CD4-positive, alpha-beta T cell treated with Interleukin-6 for 4 hours (primary cell): ENCODE measurements around the gene NAP1L4.
A peak's percentile ranks its signal among the peaks of the same experiment; 100 is the strongest.

Source experiments
- DNase-seq: peaks from one replicate; pipeline ENCODE4 v3.0.0-alpha.2; 2020; ENCODE audit warnings: mixed read lengths

NAP1L4 gene

DNA sequence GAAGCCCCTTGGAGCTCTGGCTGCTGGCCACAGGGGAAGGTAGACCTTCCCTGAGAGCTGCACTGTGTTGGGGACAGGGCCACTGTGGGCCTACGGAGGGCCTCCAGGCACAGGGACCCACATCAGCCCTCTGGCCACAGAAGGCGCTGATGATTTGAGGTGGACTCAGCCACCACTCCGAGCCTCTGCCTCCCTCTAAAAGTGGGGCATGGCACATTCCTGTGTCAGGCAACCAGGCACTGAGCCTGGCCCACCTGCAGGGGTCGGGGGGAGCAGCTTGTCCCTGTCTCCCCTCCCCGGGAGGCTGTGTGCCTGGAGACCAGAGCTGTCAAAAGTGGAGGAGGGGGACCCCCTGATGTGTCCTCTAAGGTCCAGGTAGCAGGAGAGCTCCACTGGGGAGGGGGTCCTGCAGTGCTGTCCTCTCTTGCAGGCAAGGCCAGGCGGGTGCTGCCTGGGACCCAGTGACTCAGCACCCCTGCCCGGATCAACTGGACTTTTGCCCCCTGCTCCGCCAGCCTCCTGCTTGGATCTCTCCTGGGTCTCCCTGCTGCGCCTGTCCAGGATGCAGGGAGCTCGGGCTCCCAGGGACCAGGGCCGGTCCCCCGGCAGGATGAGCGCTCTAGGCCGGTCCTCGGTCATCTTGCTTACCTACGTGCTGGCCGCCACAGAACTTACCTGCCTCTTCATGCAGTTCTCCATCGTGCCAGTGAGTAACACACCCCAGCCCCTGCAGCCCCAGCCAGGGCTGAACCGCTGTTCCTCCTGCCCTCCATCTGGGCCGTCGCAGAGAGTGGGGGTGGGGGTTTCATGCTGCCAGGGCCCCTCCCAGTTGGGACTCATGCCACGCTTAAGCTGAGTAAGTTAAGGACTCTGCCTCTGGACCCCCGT, 89.1 kb downstream of the NAP1L4 start:
- DNase-seq, result no peak

DNA sequence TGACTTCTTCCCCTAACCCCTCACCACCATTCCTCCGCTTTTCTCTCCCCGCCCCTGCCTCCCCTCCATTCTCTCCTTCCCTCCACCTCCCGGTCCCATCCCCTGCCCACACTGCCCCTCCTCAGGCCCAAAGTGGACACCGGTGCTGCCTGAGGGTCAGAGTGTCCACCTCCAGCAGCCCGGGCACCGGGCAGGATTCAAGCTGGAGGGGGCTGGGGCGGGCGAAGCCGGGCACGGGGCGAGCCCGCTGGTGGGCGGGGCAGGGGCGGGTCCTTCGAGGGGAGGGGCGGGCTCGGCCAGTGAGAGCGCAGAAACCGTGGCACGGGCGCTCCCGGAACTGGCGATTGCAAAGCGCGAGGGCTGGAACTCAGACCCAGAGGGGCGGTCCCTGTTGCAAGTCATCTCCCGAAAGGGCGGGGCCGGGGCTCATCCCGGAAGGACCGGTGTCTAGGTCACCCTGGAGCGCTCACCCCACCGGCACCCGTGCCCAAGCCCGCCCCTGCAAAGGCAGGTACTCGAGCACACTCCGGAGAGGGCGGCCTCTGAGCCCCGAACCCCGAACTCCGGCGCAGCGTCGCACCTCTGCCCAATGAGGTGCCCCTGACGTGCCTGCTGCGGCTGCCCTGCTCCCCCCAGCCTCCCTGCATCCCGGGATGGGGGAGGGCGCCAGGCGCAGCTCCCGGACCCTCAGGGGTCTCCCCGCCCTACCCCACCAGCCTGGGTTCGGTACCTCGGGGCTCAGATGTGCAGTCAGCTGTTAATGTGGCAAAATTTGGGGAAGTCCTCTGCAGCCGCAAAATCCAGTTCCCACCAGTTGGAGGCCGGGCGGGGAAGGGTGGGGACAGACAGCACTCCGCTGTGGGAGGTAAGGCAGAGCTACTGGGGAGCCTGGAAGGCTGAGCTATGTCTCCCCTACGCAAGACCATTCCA, 90.0 kb downstream of the NAP1L4 start:
- peak; percentile 98 for DNase-seq

DNA sequence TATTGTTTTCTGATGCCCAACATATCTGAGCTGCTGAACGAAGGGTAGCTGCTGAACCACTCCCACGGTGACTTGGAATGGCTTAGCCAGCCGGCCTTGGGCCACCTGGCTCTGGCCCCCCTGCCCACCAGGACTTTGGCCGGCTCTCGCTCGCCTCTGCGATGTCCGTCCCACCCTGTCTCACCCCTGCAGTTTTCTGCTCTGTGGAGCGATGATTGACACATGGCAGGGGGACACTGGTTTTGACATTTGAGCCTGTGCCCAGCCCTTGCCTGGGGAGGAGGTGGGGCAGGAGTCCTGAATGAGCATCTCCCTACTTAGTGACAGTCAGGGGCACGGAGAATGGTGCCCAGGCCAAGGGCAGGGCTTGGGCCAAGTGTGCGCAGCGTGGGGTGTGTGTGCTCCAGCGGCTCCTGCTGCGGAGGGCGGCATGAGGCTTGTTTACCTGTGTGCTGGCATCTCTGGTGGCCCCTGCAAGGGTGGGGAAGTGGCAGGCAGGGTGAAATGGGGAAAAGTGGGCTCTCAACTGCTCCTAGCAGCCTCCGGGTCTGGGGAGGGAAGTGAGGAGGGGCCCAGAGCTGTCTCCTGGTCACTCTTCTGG, 90.8 kb downstream of the NAP1L4 start:
- no peak for DNase-seq

DNA sequence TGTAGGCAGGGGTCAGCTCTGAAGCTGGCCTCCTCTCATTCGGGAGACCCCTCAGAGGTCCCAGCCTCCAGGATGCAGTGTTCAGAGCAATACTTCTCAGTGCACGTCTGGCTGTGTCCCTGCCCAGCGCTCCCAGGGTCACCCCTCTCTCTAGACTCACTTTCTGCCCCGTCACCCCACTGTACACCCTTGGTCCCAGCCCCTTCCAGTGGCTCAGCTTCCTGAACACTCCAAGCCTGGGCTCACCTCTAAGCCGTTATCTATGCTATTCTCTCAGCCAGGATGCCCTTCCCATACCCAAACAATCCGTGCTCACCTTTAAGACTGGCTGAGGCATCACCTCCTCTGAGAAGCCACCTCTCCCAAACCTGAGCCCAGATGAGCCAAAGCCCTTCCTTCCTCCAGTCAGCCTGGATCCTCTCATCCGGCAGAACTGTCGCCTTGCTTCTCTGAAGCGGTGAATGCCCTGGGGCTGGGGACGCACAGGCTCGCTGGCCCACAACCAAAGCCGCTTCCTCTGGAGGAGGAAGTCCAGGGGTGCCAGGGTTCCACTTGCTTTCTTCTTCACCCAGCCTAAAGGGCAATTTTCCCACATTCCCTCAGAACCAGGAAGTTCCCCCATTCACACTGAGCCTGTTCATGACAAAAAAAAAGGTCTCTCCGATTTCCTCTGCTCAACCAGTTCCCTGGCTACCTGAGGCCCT, 92.9 kb downstream of the NAP1L4 start:
- no peak for DNase-seq

DNA sequence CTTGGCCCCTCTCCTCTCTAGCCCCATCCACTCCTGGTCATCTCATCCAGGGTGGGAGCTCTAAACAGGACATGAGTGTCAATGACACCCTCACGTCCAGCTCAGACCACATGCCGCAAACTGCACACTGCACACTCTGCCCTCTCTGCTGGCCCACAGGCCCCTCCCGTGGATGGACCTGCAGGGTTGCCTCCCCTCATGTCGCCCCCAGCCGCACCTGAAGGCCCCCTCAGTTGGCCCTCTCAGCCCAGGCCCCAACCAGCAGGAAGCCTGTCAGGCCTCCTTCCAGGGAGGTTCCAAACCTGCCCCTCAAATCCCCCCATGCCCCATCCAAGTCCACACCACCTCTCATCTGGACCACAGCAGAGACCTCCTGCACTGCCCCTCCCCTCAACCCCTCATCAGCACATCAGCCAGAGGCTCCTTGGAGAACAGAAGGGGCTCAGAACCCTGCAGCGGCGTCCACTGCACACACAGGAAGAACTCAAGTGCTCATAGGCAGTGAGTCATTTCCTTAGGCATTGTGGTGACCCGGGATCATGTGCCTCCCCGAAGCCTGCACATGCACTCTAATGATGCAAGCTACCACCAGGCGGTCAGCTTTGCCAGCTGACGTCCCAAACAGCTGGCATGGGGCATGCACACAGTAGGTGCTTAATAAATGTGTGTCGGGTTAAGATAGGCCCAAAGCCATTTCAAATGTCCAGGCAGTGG, 93.6 kb downstream of the NAP1L4 start:
- peak; percentile 74 for DNase-seq

DNA sequence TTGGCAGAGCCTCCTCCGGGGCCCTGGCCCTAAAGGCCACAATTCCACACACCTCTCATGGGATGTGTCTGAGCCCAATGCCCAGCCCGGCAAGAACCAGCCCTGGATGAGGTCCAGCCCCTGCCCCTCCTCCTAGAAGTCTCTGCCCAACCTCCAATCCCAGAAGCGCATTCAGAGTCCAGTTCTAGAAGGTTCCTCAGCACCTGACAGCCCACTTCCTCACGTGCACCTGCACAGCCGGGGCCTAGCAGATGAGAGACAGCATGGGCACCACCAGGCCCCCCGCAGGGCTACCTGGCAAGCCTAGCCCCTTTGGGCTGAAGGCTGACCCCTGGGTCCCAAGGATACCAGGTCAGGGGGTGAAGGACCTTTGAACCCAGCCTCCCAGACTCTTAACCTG, 95.1 kb downstream of the NAP1L4 start:
- DNase-seq, result no peak

DNA sequence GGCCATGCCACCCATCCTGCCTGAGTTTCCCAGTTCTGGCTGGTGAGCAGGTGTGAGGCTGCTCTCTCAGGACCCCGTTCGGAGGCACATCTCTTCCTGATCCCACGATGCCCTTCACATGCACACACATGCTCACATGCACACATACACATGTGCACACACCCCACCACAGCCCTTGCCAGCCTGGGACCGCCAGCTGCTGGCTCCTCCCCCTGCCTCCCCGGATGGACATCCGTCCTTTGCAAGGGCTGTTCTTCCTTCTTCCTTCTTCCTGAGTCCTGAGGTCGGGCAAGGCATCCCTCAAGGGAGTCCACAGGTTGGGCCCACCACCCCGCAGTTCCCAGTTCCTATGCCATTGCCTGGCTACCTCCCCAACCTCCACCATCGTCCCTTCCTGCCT, 96.1 kb downstream of the NAP1L4 start:
- no peak for DNase-seq
